OCI-LY7 (cell line): Measurements from ENCODE around the gene DPEP1. TPM values are rescaled to one million over a fixed set of nuclear protein-coding genes. Genes with fewer than 3 reads are reported as not detected.

ENCODE experiments used
- BruUV-seq: library from RNA; stranded (reverse); fragments of 400-500 nt; replicated peaks from 2 replicates; lab custom pipeline; 2021; lab: Mats Ljungman, UMichigan
- CTCF ChIA-PET: fragments of 300-600 bp; sonication (Branson Sonifier 250); formaldehyde crosslinking; loops from one replicate; lab custom pipeline; 2022; ENCODE audit warnings: antibody characterized with exemption; ENCODE audit not compliant: unreplicated experiment; lab: Charles Lee
- POLR2A ChIA-PET: fragments of 300-600 bp; sonication (Branson Sonifier 250); formaldehyde crosslinking; loops from one replicate; lab custom pipeline; 2022; ENCODE audit warnings: antibody characterized with exemption; lab: Charles Lee
- DNase-seq: peaks from one replicate; pipeline ENCODE4 v3.0.0-alpha.2; 2015; ENCODE audit warnings: low spot score
- H2AFZ ChIP-seq: fragments of 200-600 bp; sonication (generic), shearing (Covaris generic); 2 replicates; pipeline ENCODE4 v1.6.1; 2014; ENCODE audit warnings: mild to moderate bottlenecking, antibody characterized with exemption, low read length, moderate library complexity
- H3K27ac ChIP-seq: fragments of 200-600 bp; sonication (generic); 2 replicates; pipeline ENCODE4 v1.5.1; 2014; ENCODE audit warnings: mixed run types, low read depth, mild to moderate bottlenecking, moderate library complexity, low read length, inconsistent platforms; ENCODE audit not compliant: poor library complexity, severe bottlenecking
- H3K36me3 ChIP-seq: fragments of 200-600 bp; sonication (generic); 2 replicates; pipeline ENCODE4 v1.6.1; 2014; ENCODE audit warnings: mild to moderate bottlenecking, antibody characterized with exemption, low read length, moderate library complexity, mixed read lengths; ENCODE audit not compliant: insufficient read depth
- H3K4me1 ChIP-seq: fragments of 200-600 bp; sonication (generic); 2 replicates; pipeline ENCODE4 v1.5.1; 2014; ENCODE audit warnings: mild to moderate bottlenecking, low read length; ENCODE audit not compliant: insufficient read depth, poor library complexity, severe bottlenecking
- H3K4me2 ChIP-seq: fragments of 200-600 bp; sonication (generic); 2 replicates; pipeline ENCODE4 v1.6.1; 2014; ENCODE audit warnings: mild to moderate bottlenecking, low read length
- H3K4me3 ChIP-seq: fragments of 200-600 bp; sonication (generic); 2 replicates; pipeline ENCODE4 v1.5.1; 2014; ENCODE audit warnings: mild to moderate bottlenecking, low read depth, low read length; ENCODE audit not compliant: poor library complexity, severe bottlenecking
- H3K79me2 ChIP-seq: fragments of 200-600 bp; sonication (generic); 2 replicates; pipeline ENCODE4 v1.6.1; 2016; ENCODE audit warnings: low read depth, mild to moderate bottlenecking, low read length, moderate library complexity, mixed read lengths; ENCODE audit not compliant: insufficient read depth
- H3K9me2 ChIP-seq: fragments of 200-600 bp; sonication (generic); 2 replicates; pipeline ENCODE4 v1.6.1; 2016; ENCODE audit warnings: mild to moderate bottlenecking, low read length, mixed read lengths; ENCODE audit not compliant: insufficient read depth
- H3K9me3 ChIP-seq: fragments of 200-600 bp; sonication (generic); 2 replicates; pipeline ENCODE4 v1.6.1; 2014; ENCODE audit warnings: mild to moderate bottlenecking, mixed run types, low read length, mixed read lengths
- H4K20me1 ChIP-seq: fragments of 200-600 bp; sonication (generic); 2 replicates; pipeline ENCODE4 v1.6.1; 2014; ENCODE audit warnings: mild to moderate bottlenecking, antibody characterized with exemption, low read length, moderate library complexity, mixed read lengths; ENCODE audit not compliant: insufficient read depth
- CTCF ChIP-seq: fragments of 200-600 bp; sonication (generic); conservative IDR thresholded peaks from 2 replicates; pipeline ENCODE4 v1.5.1; 2014; ENCODE audit warnings: mild to moderate bottlenecking, antibody characterized with exemption, low read length, moderate library complexity, mixed read lengths
- EZH2phosphoT487 ChIP-seq: fragments of 200-600 bp; sonication (generic); IDR thresholded peaks from 2 replicates; pipeline ENCODE4 v1.6.1; 2018; ENCODE audit warnings: low read depth, borderline replicate concordance, mild to moderate bottlenecking, mixed run types, antibody characterized with exemption, low read length, moderate library complexity, mixed read lengths
- intact Hi-C: fragments of 100-400 bp; cut with micrococcal nuclease; formaldehyde crosslinking; loops from one replicate; pipeline ENCODE4 v1.10.0; 2022; ENCODE audit not compliant: unreplicated experiment
- total RNA-seq, 2 experiments: library from RNA; depleted of rRNA in 1 of 2; stranded (reverse); fragments of >200 nt in 1 of 2; shearing (Covaris generic) in 1 of 2; gene quantifications; 2 replicates each; pipeline ENCODE4 v1.2.3, GENCODE V29; 2014 to 2022

DPEP1 gene
- total RNA-seq, 2 experiments from 2014 or later = not detected

DNA sequence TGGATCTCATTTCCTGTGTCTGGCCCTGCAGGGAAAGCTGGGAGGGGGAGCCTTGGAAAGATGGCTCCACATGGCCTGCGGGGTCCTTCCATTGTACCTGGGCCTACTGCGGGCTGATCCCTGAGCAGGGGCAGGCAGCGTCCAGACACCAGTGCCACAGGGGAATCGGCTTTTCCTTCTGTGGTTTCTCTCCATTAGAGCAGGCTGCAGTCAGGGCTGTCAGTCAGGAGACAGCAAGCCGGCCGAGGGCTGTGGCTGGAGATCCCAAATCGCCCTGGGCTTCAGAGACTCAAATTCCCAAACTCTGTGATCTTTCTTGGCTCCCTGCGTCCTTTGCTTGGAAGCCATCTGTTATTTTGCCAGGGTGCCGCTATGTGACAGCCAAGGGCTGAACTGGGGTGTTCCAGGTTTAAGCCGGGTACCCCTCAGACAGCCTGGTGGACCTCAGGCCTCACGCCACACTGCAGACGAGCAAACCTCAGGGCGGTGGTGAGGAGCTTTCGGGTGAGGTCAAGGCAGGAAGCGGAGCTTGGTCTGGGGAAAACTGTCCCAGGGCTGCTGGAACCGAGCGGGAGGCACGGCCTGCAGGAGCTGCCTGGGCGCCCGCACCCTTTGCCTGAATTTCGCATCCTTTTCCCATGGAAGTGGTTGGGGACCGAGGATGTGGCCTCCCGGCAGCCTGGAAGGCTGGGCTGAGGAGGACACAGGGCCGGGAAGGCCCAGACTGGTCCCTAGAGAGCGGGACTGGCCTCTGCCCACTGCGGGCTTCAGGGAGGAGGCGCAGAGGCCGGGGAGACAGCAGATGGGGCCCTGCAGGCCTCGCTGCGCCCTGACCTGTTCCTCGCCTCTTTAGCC, 39.4 kb upstream of the DPEP1 start:
- no TSS peak for BruUV-seq
- no peaks in the 10 kb centered on the region for H3K9me2 ChIP-seq
- TF ChIP-seq EZH2phosphoT487 = no peak
- TF ChIP-seq CTCF = no peak
- no peaks in the 10 kb centered on the region for H4K20me1 ChIP-seq
- H3K4me1 ChIP-seq = peaks cover 23% of the 10 kb centered on the region
- POLR2A ChIA-PET = no interaction called here
- H3K36me3 ChIP-seq = no peaks in the 10 kb centered on the region
- no peak for DNase-seq
- intact Hi-C loops = loop anchor here (5.0 kb wide), 1 partner anchor 68 kb away; no protein-coding TSS in a partner anchor
- peak overlapping the region; percentile 42 for H3K4me3 ChIP-seq
- no peaks in the 10 kb centered on the region for H3K79me2 ChIP-seq
- peak overlapping the region; percentile 40; the same call in 1 of the 2 replicates for H3K4me2 ChIP-seq
- H2AFZ ChIP-seq = no peak overlapping the region
- no peak overlapping the region for H3K27ac ChIP-seq
- CTCF ChIA-PET = no interaction called here
- no peaks in the 10 kb centered on the region for H3K9me3 ChIP-seq

- intact Hi-C loops = loop anchor here (5.0 kb wide), 1 partner anchor 68 kb away; no protein-coding TSS in a partner anchor
- no peak for TF ChIP-seq EZH2phosphoT487
- peak; percentile 73 for TF ChIP-seq CTCF
These were observed 38.7 kb upstream of the DPEP1 start for GRCh38 chr16:89574681-89575246.

More at GRCh38 chr16:89574681-89575246, 38.7 kb upstream of the DPEP1 start:
- H3K4me1 ChIP-seq = peaks cover 23% of the 10 kb centered on the region
- peak overlapping the region; percentile 40 for H3K4me2 ChIP-seq
- H4K20me1 ChIP-seq = no peaks in the 10 kb centered on the region
- BruUV-seq = no TSS peak
- H3K36me3 ChIP-seq = no peaks in the 10 kb centered on the region
- peak overlapping the region; percentile 42 for H3K4me3 ChIP-seq
- CTCF ChIA-PET = no interaction called here
- no peaks in the 10 kb centered on the region for H3K79me2 ChIP-seq
- DNase-seq = peak; percentile 61
- POLR2A ChIA-PET = no interaction called here
- no peaks in the 10 kb centered on the region for H3K9me2 ChIP-seq
- H2AFZ ChIP-seq = no peak overlapping the region
- H3K27ac ChIP-seq = no peak overlapping the region
- H3K9me3 ChIP-seq = no peaks in the 10 kb centered on the region
